Measurements from ENCODE around the gene LRIF1.

DNA sequence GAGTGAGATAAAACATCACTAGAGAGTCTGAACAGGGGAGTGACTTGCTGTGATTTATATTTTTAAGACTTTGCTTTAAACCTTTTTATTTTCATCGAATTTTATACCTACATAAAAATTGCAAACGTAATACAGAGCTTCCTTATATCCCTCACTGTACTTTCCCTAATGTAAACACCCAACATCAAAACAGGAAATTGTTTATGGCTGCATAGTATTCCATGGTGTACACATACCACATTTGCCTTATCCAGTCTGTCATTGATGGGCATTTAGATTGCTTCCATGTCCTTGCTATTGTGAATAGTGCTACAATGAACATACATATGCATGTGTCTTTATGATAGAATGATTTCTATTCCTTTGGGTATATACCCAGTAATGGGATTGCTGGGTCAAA, 34.8 kb downstream of the LRIF1 start:
- no peak for TF ChIP-seq POLR2A (IDR thresholded peaks at IDR 0.05)
- TF ChIP-seq, protein P1, sequence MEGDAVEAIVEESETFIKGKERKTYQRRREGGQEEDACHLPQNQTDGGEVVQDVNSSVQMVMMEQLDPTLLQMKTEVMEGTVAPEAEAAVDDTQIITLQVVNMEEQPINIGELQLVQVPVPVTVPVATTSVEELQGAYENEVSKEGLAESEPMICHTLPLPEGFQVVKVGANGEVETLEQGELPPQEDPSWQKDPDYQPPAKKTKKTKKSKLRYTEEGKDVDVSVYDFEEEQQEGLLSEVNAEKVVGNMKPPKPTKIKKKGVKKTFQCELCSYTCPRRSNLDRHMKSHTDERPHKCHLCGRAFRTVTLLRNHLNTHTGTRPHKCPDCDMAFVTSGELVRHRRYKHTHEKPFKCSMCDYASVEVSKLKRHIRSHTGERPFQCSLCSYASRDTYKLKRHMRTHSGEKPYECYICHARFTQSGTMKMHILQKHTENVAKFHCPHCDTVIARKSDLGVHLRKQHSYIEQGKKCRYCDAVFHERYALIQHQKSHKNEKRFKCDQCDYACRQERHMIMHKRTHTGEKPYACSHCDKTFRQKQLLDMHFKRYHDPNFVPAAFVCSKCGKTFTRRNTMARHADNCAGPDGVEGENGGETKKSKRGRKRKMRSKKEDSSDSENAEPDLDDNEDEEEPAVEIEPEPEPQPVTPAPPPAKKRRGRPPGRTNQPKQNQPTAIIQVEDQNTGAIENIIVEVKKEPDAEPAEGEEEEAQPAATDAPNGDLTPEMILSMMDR (IDR thresholded peaks at IDR 0.05), result no peak
